Measurements from ENCODE around the gene HSD17B10. TPM values are rescaled to one million over a fixed set of nuclear protein-coding genes. Genes with fewer than 3 reads are reported as not detected.
"Not testable (repeated sequence)": the region's sequence is repeated elsewhere in the genome, so short reads cannot be mapped to it uniquely, and the experiment has no call there.

The HSD17B10 gene
- total and polyA plus RNA-seq, 2 experiments from 2014 or later = 78.9 to 121 TPM

GRCh38 chrX:53471346-53471745, 37.2 kb upstream of the HSD17B10 start (continued):
- no peak for TF ChIP-seq EZH2 (IDR thresholded peaks at IDR 0.05; ENCODE audit: low read depth, unreplicated experiment)
- TF ChIP-seq REST (IDR thresholded peaks at IDR 0.05; ENCODE audit: unreplicated experiment) = no peak
- no peak for TF ChIP-seq ZNF331 (CRISPR knock-in tag; IDR thresholded peaks at IDR 0.05; ENCODE audit: low read depth)

GRCh38 chrX:53468659-53469058, 34.5 kb upstream of the HSD17B10 start:
- ATAC-seq; H3K27me3 Mint-ChIP-seq (ENCODE audit: insufficient read depth, low read depth, poor library complexity); H3K27me3 ChIP-seq (ENCODE audit: insufficient read depth); H3K79me2 ChIP-seq (replicated peaks; ENCODE audit: insufficient read depth); H3K4me2 ChIP-seq; H2AFZ ChIP-seq; H3F3A ChIP-seq (replicated peaks; ENCODE audit: low read depth); H4K20me1 ChIP-seq (replicated peaks; ENCODE audit: insufficient read depth); H3K4me1 ChIP-seq (ENCODE audit: insufficient read depth); H3K4me3 Mint-ChIP-seq; H3K27ac ChIP-seq (ENCODE audit: low read depth); H3K4me1 Mint-ChIP-seq; H3K4me3 ChIP-seq; H3K9me2 ChIP-seq (ENCODE audit: insufficient read depth); H3K27ac Mint-ChIP-seq; H3K36me3 ChIP-seq (ENCODE audit: insufficient read depth); DNase-seq (ENCODE audit: low spot score); H3K36me3 Mint-ChIP-seq (ENCODE audit: low read depth); H3K9me3 Mint-ChIP-seq: not testable (repeated sequence)

GRCh38 chrX:53458082-53458481, 23.9 kb upstream of the HSD17B10 start:
- H4K20me1 ChIP-seq (replicated peaks; ENCODE audit: insufficient read depth) = no peaks in the 10 kb centered on the region
- no peaks in the 10 kb centered on the region; the same call in 2 of the 3 replicates for H3K9me3 Mint-ChIP-seq
- H3K4me2 ChIP-seq = no peak overlapping the region

More at GRCh38 chrX:53458082-53458481, 23.9 kb upstream of the HSD17B10 start:
- no peaks in the 10 kb centered on the region for H3F3A ChIP-seq (replicated peaks; ENCODE audit: low read depth)
- no peaks in the 10 kb centered on the region for H3K9me2 ChIP-seq (ENCODE audit: insufficient read depth)
- ATAC-seq (no peak), DNase-seq (ENCODE audit: low spot score) (no peak)
- Mint-ChIP-seq H3K27ac (no peak overlapping the region), H3K27me3 (ENCODE audit: insufficient read depth, low read depth, poor library complexity) (peaks cover 2% of the 10 kb centered on the region), H3K4me1 (no peaks in the 10 kb centered on the region), H3K4me3 (no peak overlapping the region), H3K36me3 (ENCODE audit: low read depth) (no peaks in the 10 kb centered on the region)
- no peaks in the 10 kb centered on the region for H3K36me3 ChIP-seq (ENCODE audit: insufficient read depth)
- H3K79me2 ChIP-seq (replicated peaks; ENCODE audit: insufficient read depth) = no peaks in the 10 kb centered on the region
- H2AFZ ChIP-seq = no peak overlapping the region
- H3K4me3 ChIP-seq = no peak overlapping the region
- no peaks in the 10 kb centered on the region for H3K4me1 ChIP-seq (ENCODE audit: insufficient read depth)
- TF ChIP-seq CTCF (conservative IDR thresholded peaks at IDR 0.05; ENCODE audit: low read depth in 2 of 2) (peak; percentile 17 to 31; a peak in 2 of 4 replicates), EZH2 (IDR thresholded peaks at IDR 0.05; ENCODE audit: low read depth, unreplicated experiment) (no peak)
- no peaks in the 10 kb centered on the region for H3K27me3 ChIP-seq (ENCODE audit: insufficient read depth)
- H3K27ac ChIP-seq (ENCODE audit: low read depth) = no peak overlapping the region

Measured in GM23338 (cell line).